ENCODE measurements around the gene CLIC4. TPM values are rescaled to one million over a fixed set of nuclear protein-coding genes. Genes with fewer than 3 reads are reported as not detected.
"Not testable (repeated sequence)": the region's sequence is repeated elsewhere in the genome, so short reads cannot be mapped to it uniquely, and the experiment has no call there.

Gene CLIC4
- total RNA-seq, 2 donors from 2014 or later: 77.2 to 124 TPM

GRCh38 chr1:24773618-24774017 is 28.4 kb downstream of the CLIC4 start:
- intact Hi-C loops (cut with DNase I): no loop called here
- Histone ChIP-seq H3K27me3 (replicated peaks; ENCODE audit: insufficient read depth) (no peaks in the 10 kb centered on the region), H3K9me3 (no peaks in the 10 kb centered on the region), H3K36me3 (no peaks in the 10 kb centered on the region), H3K4me1 (replicated peaks) (no peaks in the 10 kb centered on the region), H3K27ac (no peak overlapping the region), H3K4me3 (no peak overlapping the region)
- TF ChIP-seq POLR2A (IDR thresholded peaks at IDR 0.05): no peak
- TF ChIP-seq, protein P1, sequence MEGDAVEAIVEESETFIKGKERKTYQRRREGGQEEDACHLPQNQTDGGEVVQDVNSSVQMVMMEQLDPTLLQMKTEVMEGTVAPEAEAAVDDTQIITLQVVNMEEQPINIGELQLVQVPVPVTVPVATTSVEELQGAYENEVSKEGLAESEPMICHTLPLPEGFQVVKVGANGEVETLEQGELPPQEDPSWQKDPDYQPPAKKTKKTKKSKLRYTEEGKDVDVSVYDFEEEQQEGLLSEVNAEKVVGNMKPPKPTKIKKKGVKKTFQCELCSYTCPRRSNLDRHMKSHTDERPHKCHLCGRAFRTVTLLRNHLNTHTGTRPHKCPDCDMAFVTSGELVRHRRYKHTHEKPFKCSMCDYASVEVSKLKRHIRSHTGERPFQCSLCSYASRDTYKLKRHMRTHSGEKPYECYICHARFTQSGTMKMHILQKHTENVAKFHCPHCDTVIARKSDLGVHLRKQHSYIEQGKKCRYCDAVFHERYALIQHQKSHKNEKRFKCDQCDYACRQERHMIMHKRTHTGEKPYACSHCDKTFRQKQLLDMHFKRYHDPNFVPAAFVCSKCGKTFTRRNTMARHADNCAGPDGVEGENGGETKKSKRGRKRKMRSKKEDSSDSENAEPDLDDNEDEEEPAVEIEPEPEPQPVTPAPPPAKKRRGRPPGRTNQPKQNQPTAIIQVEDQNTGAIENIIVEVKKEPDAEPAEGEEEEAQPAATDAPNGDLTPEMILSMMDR (IDR thresholded peaks at IDR 0.05): no peak
- no peak for TF ChIP-seq POLR2AphosphoS5 (IDR thresholded peaks at IDR 0.05)
- DNase-seq (ENCODE audit: low spot score): no peak

DNA sequence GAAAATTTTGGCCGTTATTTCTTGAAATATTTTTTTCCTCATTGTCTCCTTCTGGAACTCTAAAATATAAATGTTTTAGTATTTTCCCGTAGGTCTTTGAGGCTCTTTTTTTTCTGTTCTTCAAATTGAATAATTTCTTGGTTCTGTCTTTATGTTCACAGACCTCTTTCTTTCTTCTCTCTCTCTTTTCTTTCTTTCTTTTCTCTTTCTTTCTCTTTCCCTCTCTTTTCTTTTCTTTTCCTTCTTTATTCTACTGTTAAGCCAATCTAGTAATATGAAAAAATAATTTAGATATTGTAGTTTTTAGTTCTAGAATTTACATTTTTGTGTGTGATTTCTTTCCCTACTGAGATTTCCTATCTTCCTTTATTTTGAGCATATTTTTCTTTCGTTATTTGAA is 30.1 kb downstream of the CLIC4 start:
- Histone ChIP-seq H3K27ac (no peak overlapping the region), H3K4me3 (no peak overlapping the region), H3K36me3 (no peaks in the 10 kb centered on the region), H3K27me3 (replicated peaks; ENCODE audit: insufficient read depth) (no peaks in the 10 kb centered on the region), H3K9me3 (no peaks in the 10 kb centered on the region), H3K4me1 (replicated peaks) (no peaks in the 10 kb centered on the region)
- intact Hi-C loops (cut with DNase I): no loop called here
- TF ChIP-seq POLR2A (IDR thresholded peaks at IDR 0.05): no peak
- TF ChIP-seq, protein P1 (IDR thresholded peaks at IDR 0.05): no peak
- TF ChIP-seq POLR2AphosphoS5 (IDR thresholded peaks at IDR 0.05): no peak
- DNase-seq (ENCODE audit: low spot score): no peak
- WGBS: 89% methylated on average over 3 of the region's 3 CpGs

DNA sequence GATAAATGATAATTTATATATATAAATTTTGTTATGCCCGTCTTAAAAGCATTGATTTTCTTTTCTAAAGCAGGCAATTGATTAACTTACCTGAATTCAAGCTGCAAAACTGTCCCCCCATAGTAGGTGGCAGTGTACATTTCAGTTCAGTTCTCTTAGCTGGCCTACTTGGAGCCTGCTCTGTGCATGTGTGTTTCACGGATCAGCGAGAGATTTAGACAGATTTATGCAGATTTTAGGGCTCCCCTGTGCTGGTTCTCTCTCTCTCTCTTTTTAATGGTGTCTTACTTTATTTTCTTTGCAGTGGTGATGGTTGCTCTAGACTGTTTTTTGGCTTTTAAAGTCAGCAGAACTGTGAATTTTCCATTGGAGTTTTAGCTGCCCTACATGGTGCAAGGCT is 30.7 kb downstream of the CLIC4 start:
- TF ChIP-seq, protein P1 (IDR thresholded peaks at IDR 0.05): no peak
- TF ChIP-seq POLR2AphosphoS5 (IDR thresholded peaks at IDR 0.05) (no peak), POLR2A (IDR thresholded peaks at IDR 0.05) (no peak)
- 55% methylated on average over 3 of the region's 3 CpGs for WGBS
- DNase-seq (ENCODE audit: low spot score): no peak
- no peaks in the 10 kb centered on the region for H3K27me3 ChIP-seq (replicated peaks; ENCODE audit: insufficient read depth)
- H3K36me3 ChIP-seq: no peaks in the 10 kb centered on the region
- intact Hi-C loops (cut with DNase I): no loop called here
- no peaks in the 10 kb centered on the region for H3K4me1 ChIP-seq (replicated peaks)
- no peaks in the 10 kb centered on the region for H3K9me3 ChIP-seq
- H3K4me3 ChIP-seq: no peak overlapping the region
- no peak overlapping the region for H3K27ac ChIP-seq

GRCh38 chr1:24776821-24777220 is 31.6 kb downstream of the CLIC4 start:
- WGBS: 49% methylated on average over 8 of the region's 8 CpGs
- H3K4me1 ChIP-seq (replicated peaks): no peaks in the 10 kb centered on the region
- DNase-seq (ENCODE audit: low spot score): no peak
- H3K4me3 ChIP-seq: no peak overlapping the region
- intact Hi-C loops (cut with DNase I): no loop called here
- no peaks in the 10 kb centered on the region for H3K9me3 ChIP-seq
- no peak for TF ChIP-seq POLR2A (IDR thresholded peaks at IDR 0.05)
- TF ChIP-seq, protein P1 (IDR thresholded peaks at IDR 0.05): no peak
- no peak for TF ChIP-seq POLR2AphosphoS5 (IDR thresholded peaks at IDR 0.05)
- no peaks in the 10 kb centered on the region for H3K36me3 ChIP-seq
- H3K27me3 ChIP-seq (replicated peaks; ENCODE audit: insufficient read depth): no peaks in the 10 kb centered on the region
- no peak overlapping the region for H3K27ac ChIP-seq

DNA sequence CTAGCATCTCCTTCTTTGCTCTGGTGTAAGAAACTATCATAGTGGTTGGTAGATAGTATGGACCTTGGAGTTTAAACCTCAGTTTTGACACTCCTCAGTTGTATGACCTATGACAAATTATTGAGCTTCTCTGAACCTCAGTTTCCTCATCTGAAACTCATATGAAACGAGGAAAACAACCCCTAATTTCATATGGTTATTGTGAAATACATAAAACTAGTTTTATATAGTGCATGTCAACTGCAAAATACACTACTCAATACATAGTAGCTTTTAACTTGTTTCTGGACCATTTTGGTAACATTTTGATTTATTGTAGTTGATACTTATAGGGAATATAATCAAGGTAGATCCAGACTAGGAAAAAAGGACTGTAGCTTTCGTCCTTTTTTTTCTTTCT is 32.9 kb downstream of the CLIC4 start:
- no peaks in the 10 kb centered on the region for H3K36me3 ChIP-seq
- H3K9me3 ChIP-seq: no peaks in the 10 kb centered on the region
- 86% methylated on average over 2 of the region's 2 CpGs for WGBS
- no peaks in the 10 kb centered on the region for H3K4me1 ChIP-seq (replicated peaks)
- H3K4me3 ChIP-seq: no peak overlapping the region
- TF ChIP-seq POLR2A (IDR thresholded peaks at IDR 0.05) (no peak), POLR2AphosphoS5 (IDR thresholded peaks at IDR 0.05) (no peak)
- TF ChIP-seq, protein P1 (IDR thresholded peaks at IDR 0.05): no peak
- no peak for DNase-seq (ENCODE audit: low spot score)
- no peak overlapping the region for H3K27ac ChIP-seq
- H3K27me3 ChIP-seq (replicated peaks; ENCODE audit: insufficient read depth): no peaks in the 10 kb centered on the region
- intact Hi-C loops (cut with DNase I): no loop called here

DNA sequence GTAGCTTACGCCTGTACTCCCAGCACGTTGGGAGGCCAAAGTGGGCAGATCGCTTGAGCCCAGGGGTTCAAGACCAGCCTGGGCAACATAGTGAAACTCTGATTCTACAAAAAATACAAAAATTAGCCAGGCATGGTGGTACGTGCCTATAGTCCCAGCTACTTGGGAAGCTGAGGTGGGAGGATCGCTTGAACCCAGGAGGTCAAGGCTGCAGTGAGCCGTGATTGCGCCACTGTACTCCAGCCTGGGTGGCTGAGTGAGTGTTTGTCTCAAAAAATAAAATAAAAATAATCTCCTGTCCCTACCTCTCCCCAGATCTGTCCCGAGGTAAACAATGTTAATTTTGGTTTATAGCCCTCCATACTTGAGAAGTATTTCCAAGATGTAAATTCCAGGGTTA is 34.0 kb downstream of the CLIC4 start:
- WGBS: 88% methylated on average over 8 of the region's 8 CpGs
- intact Hi-C loops (cut with DNase I); H3K36me3 ChIP-seq; H3K4me1 ChIP-seq (replicated peaks); DNase-seq (ENCODE audit: low spot score); H3K4me3 ChIP-seq; H3K9me3 ChIP-seq; H3K27ac ChIP-seq; H3K27me3 ChIP-seq (replicated peaks; ENCODE audit: insufficient read depth): not testable (repeated sequence)
